ENCODE data around the gene CD300E. TPM values are rescaled to one million over a fixed set of nuclear protein-coding genes. Genes with fewer than 3 reads are reported as not detected.

The CD300E gene
- polyA plus RNA-seq, 1 donor from 2014 or later: not detected

- no peak overlapping the region for H2AFZ ChIP-seq (ENCODE audit: low read depth, low read length)
- no peak overlapping the region for H3K4me2 ChIP-seq (ENCODE audit: low read length)
- no peaks in the 10 kb centered on the region for H3K9me3 ChIP-seq (ENCODE audit: low read length)
- no peak overlapping the region for H3K27ac ChIP-seq (ENCODE audit: low read length)
- TF ChIP-seq RAD21 (conservative IDR thresholded peaks at IDR 0.05) (no peak), REST (IDR thresholded peaks at IDR 0.05; ENCODE audit: borderline replicate concordance) (no peak), TAF1 (IDR thresholded peaks at IDR 0.05; ENCODE audit: low read depth) (no peak), EP300 (conservative IDR thresholded peaks at IDR 0.05; ENCODE audit: poor library complexity, severe bottlenecking) (no peak)
- no peaks in the 10 kb centered on the region for H4K20me1 ChIP-seq (ENCODE audit: insufficient read depth)
- H3K36me3 ChIP-seq (ENCODE audit: insufficient read depth, low read length): no peaks in the 10 kb centered on the region
- no peaks in the 10 kb centered on the region for H3K9me2 ChIP-seq (ENCODE audit: insufficient read depth, low read length)
- H3K79me2 ChIP-seq (replicated peaks; ENCODE audit: insufficient read depth, low read length): no peaks in the 10 kb centered on the region
- H3K4me3 ChIP-seq (ENCODE audit: low read length): no peak overlapping the region
- no peaks in the 10 kb centered on the region for H3K27me3 ChIP-seq (ENCODE audit: insufficient read depth, low read depth, low read length)
- no peaks in the 10 kb centered on the region for H3F3A ChIP-seq (ENCODE audit: insufficient read depth, low read length, poor library complexity, severe bottlenecking)
- H3K9ac ChIP-seq (ENCODE audit: low read length): no peak overlapping the region
Observed at GRCh38 chr17:74641224-74641957, 17.9 kb upstream of the CD300E start.

- Histone ChIP-seq H4K20me1 (ENCODE audit: insufficient read depth) (no peaks in the 10 kb centered on the region), H3K9ac (ENCODE audit: low read length) (no peak overlapping the region), H3K27me3 (ENCODE audit: insufficient read depth, low read depth, low read length) (no peaks in the 10 kb centered on the region), H3K27ac (ENCODE audit: low read length) (no peak overlapping the region), H3K9me2 (ENCODE audit: insufficient read depth, low read length) (no peaks in the 10 kb centered on the region), H3F3A (ENCODE audit: insufficient read depth, low read length, poor library complexity, severe bottlenecking) (no peaks in the 10 kb centered on the region), H2AFZ (ENCODE audit: low read depth, low read length) (no peak overlapping the region), H3K36me3 (ENCODE audit: insufficient read depth, low read length) (no peaks in the 10 kb centered on the region), H3K9me3 (ENCODE audit: low read length) (no peaks in the 10 kb centered on the region), H3K79me2 (replicated peaks; ENCODE audit: insufficient read depth, low read length) (no peaks in the 10 kb centered on the region), H3K4me3 (ENCODE audit: low read length) (no peak overlapping the region), H3K4me2 (ENCODE audit: low read length) (no peak overlapping the region)
- TF ChIP-seq RAD21 (conservative IDR thresholded peaks at IDR 0.05) (no peak), TAF1 (IDR thresholded peaks at IDR 0.05; ENCODE audit: low read depth) (no peak), MXI1 (conservative IDR thresholded peaks at IDR 0.05; ENCODE audit: poor library complexity, severe bottlenecking) (no peak), EZH2 (IDR thresholded peaks at IDR 0.05; ENCODE audit: borderline replicate concordance, insufficient read depth, low read length, poor library complexity, severe bottlenecking) (no peak)
Observed at GRCh38 chr17:74639704-74640151, 16.2 kb upstream of the CD300E start.

- H3K9ac ChIP-seq (ENCODE audit: low read length): no peak overlapping the region
- H3K27ac ChIP-seq (ENCODE audit: low read length): no peak overlapping the region
- H3K27me3 ChIP-seq (ENCODE audit: insufficient read depth, low read depth, low read length): no peaks in the 10 kb centered on the region
- H3K4me2 ChIP-seq (ENCODE audit: low read length): no peak overlapping the region
- H3K9me2 ChIP-seq (ENCODE audit: insufficient read depth, low read length): no peaks in the 10 kb centered on the region
- H3K4me3 ChIP-seq (ENCODE audit: low read length): no peak overlapping the region
- no peaks in the 10 kb centered on the region for H3K36me3 ChIP-seq (ENCODE audit: insufficient read depth, low read length)
- H4K20me1 ChIP-seq (ENCODE audit: insufficient read depth): no peaks in the 10 kb centered on the region
- H3K9me3 ChIP-seq (ENCODE audit: low read length): no peaks in the 10 kb centered on the region
- TF ChIP-seq REST (IDR thresholded peaks at IDR 0.05; ENCODE audit: borderline replicate concordance): no peak
- no peak for TF ChIP-seq EZH2 (IDR thresholded peaks at IDR 0.05; ENCODE audit: borderline replicate concordance, insufficient read depth, low read length, poor library complexity, severe bottlenecking)
- no peak for TF ChIP-seq POLR2AphosphoS5 (IDR thresholded peaks at IDR 0.05)
- no peak for TF ChIP-seq RAD21 (conservative IDR thresholded peaks at IDR 0.05)
- no peak for TF ChIP-seq EP300 (conservative IDR thresholded peaks at IDR 0.05; ENCODE audit: poor library complexity, severe bottlenecking)
- TF ChIP-seq SMC3 (conservative IDR thresholded peaks at IDR 0.05; ENCODE audit: poor library complexity): no peak
- no peak for TF ChIP-seq MXI1 (conservative IDR thresholded peaks at IDR 0.05; ENCODE audit: poor library complexity, severe bottlenecking)
- no peak for TF ChIP-seq TAF1 (IDR thresholded peaks at IDR 0.05; ENCODE audit: low read depth)
- TF ChIP-seq CTCF (IDR thresholded peaks at IDR 0.05; ENCODE audit: poor library complexity, severe bottlenecking): no peak
- no peak overlapping the region for H2AFZ ChIP-seq (ENCODE audit: low read depth, low read length)
- no peaks in the 10 kb centered on the region for H3K79me2 ChIP-seq (replicated peaks; ENCODE audit: insufficient read depth, low read length)
- H3F3A ChIP-seq (ENCODE audit: insufficient read depth, low read length, poor library complexity, severe bottlenecking): no peaks in the 10 kb centered on the region
Observed at GRCh38 chr17:74637926-74638325, 14.4 kb upstream of the CD300E start.
